HG03565 (cell line): ENCODE results near the gene FOXE3.
A peak's percentile ranks its signal among the peaks of the same experiment; 100 is the strongest.

Source experiments
- ATAC-seq: cut with Tn5 transposase; IDR thresholded peaks from one replicate; pipeline ENCODE4 v1.9.1; 2021; ENCODE audit warnings: mild to moderate bottlenecking, moderate library complexity; ENCODE audit not compliant: unreplicated experiment

FOXE3 gene

GRCh38 chr1:47433477-47434050 is 17.5 kb downstream of the FOXE3 start:
- ATAC-seq, result no peak

- ATAC-seq, result no peak
These were observed 18.2 kb downstream of the FOXE3 start for GRCh38 chr1:47434051-47434842.

- ATAC-seq, result no peak
These were observed 19.6 kb downstream of the FOXE3 start for GRCh38 chr1:47435506-47436303.

GRCh38 chr1:47436304-47436978 is 20.4 kb downstream of the FOXE3 start:
- ATAC-seq, result peak; percentile 45

- peak; percentile 2 for ATAC-seq
These were observed 20.9 kb downstream of the FOXE3 start for GRCh38 chr1:47436979-47437446.

GRCh38 chr1:47437447-47438164 is 21.5 kb downstream of the FOXE3 start, which contains the start of gene FOXD2:
TSS of gene FOXD2 (plus strand) at chr1:47438044. CDS start at chr1:47438136, 92 bp downstream.
- ATAC-seq, result peak; percentile 75

GRCh38 chr1:47438165-47439016 is 22.3 kb downstream of the FOXE3 start:
- ATAC-seq, result no peak

GRCh38 chr1:47439017-47439818 is 23.1 kb downstream of the FOXE3 start:
- no peak for ATAC-seq

- no peak for ATAC-seq
These were observed 23.9 kb downstream of the FOXE3 start for GRCh38 chr1:47439819-47440598.

GRCh38 chr1:47440599-47441081 is 24.6 kb downstream of the FOXE3 start:
- ATAC-seq, result no peak

- no peak for ATAC-seq
These were observed 25.5 kb downstream of the FOXE3 start for GRCh38 chr1:47441450-47442106.

GRCh38 chr1:47442202-47442601 is 26.1 kb downstream of the FOXE3 start:
- no peak for ATAC-seq

GRCh38 chr1:47442842-47443529 is 26.9 kb downstream of the FOXE3 start:
- no peak for ATAC-seq

- ATAC-seq, result no peak
These were observed 27.6 kb downstream of the FOXE3 start for GRCh38 chr1:47443530-47444296.

GRCh38 chr1:47444297-47444561 is 28.1 kb downstream of the FOXE3 start:
- ATAC-seq, result no peak
